Transverse colon (tissue), 3 donors: ENCODE measurements around the gene MTERF4.

Experiments used
- CTCF ChIP-seq, 5 experiments: fragments of 200-600 bp in 3 of 5; fragments of 450-650 bp in 2 of 5; sonication (generic) in 3 of 5; IDR thresholded peaks; 1 replicate in 2 of 5; 2 replicates in 3 of 5; pipeline ENCODE4 v1.5.1; 2016 to 2017; ENCODE audit warnings: antibody characterized with exemption in 5 of 5, inconsistent platforms in 3 of 5, mild to moderate bottlenecking in 2 of 5, moderate library complexity in 1 of 5
- POLR2A ChIP-seq: fragments of 450-650 bp; IDR thresholded peaks from one replicate; pipeline ENCODE4 v1.6.1; 2016; ENCODE audit warnings: antibody characterized with exemption, mild to moderate bottlenecking, moderate library complexity

DNA sequence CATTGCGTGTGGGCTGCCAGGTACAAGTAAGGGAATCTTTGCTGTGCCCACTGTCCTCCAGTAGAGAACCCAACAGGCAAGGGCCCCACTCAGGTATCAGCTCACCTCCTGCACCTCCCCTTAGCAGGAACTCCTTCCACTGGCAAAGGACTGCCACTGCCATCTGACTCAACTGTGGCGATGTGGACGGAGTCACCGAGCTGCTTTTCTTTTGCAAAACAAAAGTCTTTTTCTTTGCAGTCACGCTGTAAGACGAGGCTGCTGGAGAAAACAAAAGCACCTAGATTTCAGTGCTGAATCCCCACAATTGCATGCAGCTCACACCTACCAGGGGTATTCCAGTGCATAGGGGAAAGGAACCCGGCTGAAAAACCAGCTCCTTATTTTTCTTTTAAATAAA lies 7.9 kb downstream of the MTERF4 start:
- TF ChIP-seq POLR2A = no peak
- no peak for TF ChIP-seq CTCF (IDR thresholded peaks at IDR 0.05)
